ENCODE measurements around the gene SLFN11. TPM values are rescaled to one million over a fixed set of nuclear protein-coding genes. Genes with fewer than 3 reads are reported as not detected.

The SLFN11 gene
- total RNA-seq, 4 donors from 2014 or later = 39.0 to 68.6 (median 55.0) TPM

DNA sequence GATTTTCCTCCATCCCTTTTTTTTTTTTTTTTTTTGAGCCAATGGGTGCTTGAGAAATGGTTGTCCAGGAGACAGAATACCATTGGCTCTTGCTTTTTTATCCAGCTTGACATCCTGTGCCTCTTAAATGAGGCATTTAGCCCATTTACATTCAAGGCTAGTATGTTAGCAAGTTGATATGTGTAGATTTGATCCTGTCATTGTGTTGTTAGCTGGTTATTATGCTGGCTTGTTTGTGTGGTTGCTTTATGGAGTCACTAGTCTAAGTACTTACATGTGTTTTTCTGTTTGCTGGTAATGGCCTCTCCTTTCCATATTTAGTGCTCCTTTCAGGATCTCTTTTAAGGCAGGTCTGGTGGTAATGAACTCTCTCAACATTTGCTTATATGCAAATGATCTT is 14.1 kb upstream of the SLFN11 start:
- TF ChIP-seq, protein P1, sequence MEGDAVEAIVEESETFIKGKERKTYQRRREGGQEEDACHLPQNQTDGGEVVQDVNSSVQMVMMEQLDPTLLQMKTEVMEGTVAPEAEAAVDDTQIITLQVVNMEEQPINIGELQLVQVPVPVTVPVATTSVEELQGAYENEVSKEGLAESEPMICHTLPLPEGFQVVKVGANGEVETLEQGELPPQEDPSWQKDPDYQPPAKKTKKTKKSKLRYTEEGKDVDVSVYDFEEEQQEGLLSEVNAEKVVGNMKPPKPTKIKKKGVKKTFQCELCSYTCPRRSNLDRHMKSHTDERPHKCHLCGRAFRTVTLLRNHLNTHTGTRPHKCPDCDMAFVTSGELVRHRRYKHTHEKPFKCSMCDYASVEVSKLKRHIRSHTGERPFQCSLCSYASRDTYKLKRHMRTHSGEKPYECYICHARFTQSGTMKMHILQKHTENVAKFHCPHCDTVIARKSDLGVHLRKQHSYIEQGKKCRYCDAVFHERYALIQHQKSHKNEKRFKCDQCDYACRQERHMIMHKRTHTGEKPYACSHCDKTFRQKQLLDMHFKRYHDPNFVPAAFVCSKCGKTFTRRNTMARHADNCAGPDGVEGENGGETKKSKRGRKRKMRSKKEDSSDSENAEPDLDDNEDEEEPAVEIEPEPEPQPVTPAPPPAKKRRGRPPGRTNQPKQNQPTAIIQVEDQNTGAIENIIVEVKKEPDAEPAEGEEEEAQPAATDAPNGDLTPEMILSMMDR (IDR thresholded peaks at IDR 0.05) = no peak
- TF ChIP-seq POLR2A (IDR thresholded peaks at IDR 0.05) = no peak
- no peaks in the 10 kb centered on the region for H3K4me1 ChIP-seq
- no peaks in the 10 kb centered on the region for H3K36me3 ChIP-seq
- intact Hi-C loops (cut with DNase I) = no loop called here
- no peak overlapping the region for H3K4me3 ChIP-seq (replicated peaks in 1 of 3)
- no peaks in the 10 kb centered on the region for H3K9me3 ChIP-seq
- H3K27ac ChIP-seq = no peak overlapping the region
- H3K27me3 ChIP-seq = no peaks in the 10 kb centered on the region
- DNase-seq = no peak

DNA sequence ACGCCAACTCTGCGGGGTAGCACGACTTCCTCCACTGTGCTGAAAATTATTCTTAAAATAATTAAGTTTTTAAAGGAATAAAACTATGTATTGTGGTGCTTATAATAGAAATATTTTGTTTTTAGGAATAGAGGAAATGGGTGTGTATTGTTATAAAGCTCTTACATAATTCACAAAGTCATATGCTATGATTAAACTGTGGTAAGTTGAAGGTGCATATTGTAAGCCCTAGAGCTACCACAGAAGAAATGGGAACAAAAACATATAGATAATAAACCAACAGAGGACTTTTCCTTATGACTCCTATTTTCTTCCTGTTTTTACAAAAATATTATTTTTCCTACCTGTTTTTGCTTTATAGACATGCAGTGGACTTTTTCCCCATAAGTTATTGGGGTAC is 4.3 kb upstream of the SLFN11 start:
- Histone ChIP-seq H3K9me3 (no peaks in the 10 kb centered on the region), H3K4me1 (peaks cover 5 to 12% of the 10 kb centered on the region in 2 donors), H3K27me3 (no peaks in the 10 kb centered on the region), H3K36me3 (no peaks in the 10 kb centered on the region), H3K4me3 (replicated peaks in 1 of 3) (no peak overlapping the region), H3K27ac (no peak overlapping the region)
- TF ChIP-seq, protein P1 (IDR thresholded peaks at IDR 0.05) = no peak
- no peak for TF ChIP-seq POLR2A (IDR thresholded peaks at IDR 0.05)
- 81 to 86% methylated on average over 3 of the region's 3 CpGs for WGBS, 2 donors
- DNase-seq = no peak
- intact Hi-C loops (cut with DNase I) = no loop called here

- no peak for DNase-seq
- TF ChIP-seq, protein P1 (IDR thresholded peaks at IDR 0.05) = no peak
- TF ChIP-seq POLR2A (IDR thresholded peaks at IDR 0.05) = no peak
- Histone ChIP-seq H3K4me3 (replicated peaks in 1 of 3) (no peak overlapping the region), H3K36me3 (no peaks in the 10 kb centered on the region), H3K9me3 (no peaks in the 10 kb centered on the region), H3K4me1 (peaks cover 5 to 17% of the 10 kb centered on the region in 2 donors), H3K27ac (no peak overlapping the region), H3K27me3 (no peaks in the 10 kb centered on the region)
- intact Hi-C loops (cut with DNase I) = no loop called here
- 86 to 92% methylated on average over 2 of the region's 2 CpGs for WGBS, 2 donors
Observed at GRCh38 chr17:35377068-35377467, 3.6 kb upstream of the SLFN11 start.

DNA sequence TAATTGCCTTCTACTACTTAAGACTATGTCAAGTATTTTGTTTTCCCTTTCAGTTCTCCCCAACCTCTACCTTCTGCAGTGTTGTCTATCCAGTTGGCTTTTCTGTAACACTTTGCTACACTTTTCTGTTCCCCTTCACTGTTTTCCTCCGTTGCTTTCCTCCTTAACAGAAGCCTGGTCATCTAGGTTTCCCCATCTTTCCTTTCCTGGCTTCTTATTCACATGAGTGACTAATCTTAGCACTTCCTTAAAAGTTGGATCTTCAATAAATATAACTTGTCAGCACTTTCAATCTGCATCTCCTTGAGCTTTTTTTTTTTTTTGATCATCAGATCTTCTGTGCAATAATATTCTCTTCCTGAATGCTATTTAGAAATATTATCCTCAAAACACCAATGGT is 2.8 kb upstream of the SLFN11 start:
- H3K27ac ChIP-seq = peak overlapping the region; percentile 14 to 98 (median 46)
- H3K36me3 ChIP-seq = no peaks in the 10 kb centered on the region
- no peak overlapping the region for H3K4me3 ChIP-seq (replicated peaks in 1 of 3)
- no peaks in the 10 kb centered on the region for H3K27me3 ChIP-seq
- 57 to 63% methylated on average over 1 of the region's 1 CpG for WGBS, 2 donors
- H3K9me3 ChIP-seq = no peaks in the 10 kb centered on the region
- TF ChIP-seq, protein P1 (IDR thresholded peaks at IDR 0.05) = no peak
- no peak for TF ChIP-seq POLR2A (IDR thresholded peaks at IDR 0.05)
- no peak for DNase-seq
- H3K4me1 ChIP-seq = peaks cover 5 to 25% of the 10 kb centered on the region in 2 donors
- intact Hi-C loops (cut with DNase I) = no loop called here

DNA sequence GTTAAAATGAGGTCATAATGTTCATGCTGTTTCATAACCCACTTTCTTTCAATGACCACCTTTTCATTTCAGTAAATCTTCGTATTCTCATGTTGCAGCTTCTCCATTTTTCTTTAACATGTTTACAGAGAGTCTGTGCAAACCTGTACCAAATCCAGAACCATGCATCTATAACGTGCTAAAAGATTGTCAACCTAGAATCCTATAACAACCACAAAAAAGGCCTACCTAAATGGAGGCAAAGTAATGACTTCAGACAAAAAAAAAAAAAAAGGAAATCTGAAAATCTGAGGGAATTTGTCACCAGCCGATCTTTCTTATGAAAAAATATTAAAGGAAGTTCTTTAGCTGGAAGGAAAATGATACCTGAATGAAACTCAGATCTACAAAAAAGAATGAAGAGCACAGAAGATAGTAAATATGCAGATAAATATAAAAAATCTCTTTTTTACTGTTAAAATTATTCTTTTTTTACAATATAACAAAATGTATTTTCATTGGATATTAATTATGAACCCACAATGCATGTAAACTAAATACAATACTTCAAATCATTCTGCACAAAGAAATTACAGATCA is 1.4 kb upstream of the SLFN11 start:
- H3K36me3 ChIP-seq = no peaks in the 10 kb centered on the region
- H3K4me1 ChIP-seq = peaks cover 5 to 27% of the 10 kb centered on the region in 2 donors
- intact Hi-C loops (cut with DNase I) = loop anchor here (5.0 kb wide), 1 partner anchor 57 kb away; the partner anchor contains the start of gene SLFN12
- H3K9me3 ChIP-seq = no peaks in the 10 kb centered on the region
- DNase-seq = no peak
- H3K4me3 ChIP-seq (replicated peaks in 1 of 3) = peak overlapping the region in 2 of 3 donors; percentile 75 to 82
- H3K27me3 ChIP-seq = no peaks in the 10 kb centered on the region
- peak overlapping the region; percentile 95 to 100 (median 98) for H3K27ac ChIP-seq
- TF ChIP-seq POLR2A (IDR thresholded peaks at IDR 0.05) = no peak
- TF ChIP-seq, protein P1 (IDR thresholded peaks at IDR 0.05) = no peak
- 43 to 45% methylated on average over 3 of the region's 3 CpGs for WGBS, 2 donors
